Measurements from ENCODE around the gene CALR. TPM values are rescaled to one million over a fixed set of nuclear protein-coding genes. Genes with fewer than 3 reads are reported as not detected.

CALR gene
- total RNA-seq, 2 donors from 2014 or later, result 873 to 1,303 TPM

DNA sequence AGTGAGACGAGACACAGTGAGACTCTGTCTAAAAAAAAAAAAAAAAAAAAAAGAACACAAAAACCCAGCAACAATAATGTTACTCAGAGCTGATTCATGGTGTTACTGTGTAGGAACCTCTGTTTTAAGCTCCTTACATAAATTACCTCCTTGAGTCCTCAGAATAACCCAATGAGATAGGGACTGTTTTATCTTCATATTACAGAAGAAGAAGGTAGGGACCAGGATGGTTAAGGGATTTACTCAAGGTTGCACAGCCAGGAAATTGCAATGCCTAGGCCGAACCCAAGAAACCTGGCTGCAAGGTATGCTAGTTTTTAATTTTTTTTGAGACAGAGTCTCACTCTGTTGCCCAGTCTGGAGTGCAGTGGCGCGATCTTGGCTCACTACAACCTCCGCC, 29.5 kb downstream of the CALR start:
- Mint-ChIP-seq H3K36me3 (ENCODE audit: low read depth) (no peaks in the 10 kb centered on the region), H3K9me3 (no peaks in the 10 kb centered on the region), H3K27me3 (ENCODE audit: insufficient read depth) (peaks cover 6% of the 10 kb centered on the region), H3K4me3 (no peak overlapping the region), H3K4me1 (peaks cover 4% of the 10 kb centered on the region), H3K27ac (no peak overlapping the region)
- H3K9ac ChIP-seq (ENCODE audit: extremely low read depth, low read length, poor library complexity, severe bottlenecking), result no peak overlapping the region
- no peak overlapping the region for H3K4me3 ChIP-seq (ENCODE audit: low read length)
- H3K36me3 ChIP-seq (ENCODE audit: control insufficient read depth, insufficient read depth, low read length), result no peaks in the 10 kb centered on the region
- WGBS, 2 experiments (ENCODE audit: insufficient coverage in 1 of 2, insufficient read length in 1 of 2), result 95 to 96% methylated on average over 4 to 5 of the region's 5 CpGs
- H3K27me3 ChIP-seq (ENCODE audit: control insufficient read depth, insufficient read depth, low read length, poor library complexity, severe bottlenecking), result no peaks in the 10 kb centered on the region
- DNase-seq, result no peak
- H3K9me3 ChIP-seq (ENCODE audit: control insufficient read depth, low read length), result no peaks in the 10 kb centered on the region
- H3K4me1 ChIP-seq (ENCODE audit: control insufficient read depth, insufficient read depth, low read length), result no peaks in the 10 kb centered on the region
- TF ChIP-seq CTCF (conservative IDR thresholded peaks at IDR 0.05), result no peak
- H3K27ac ChIP-seq (ENCODE audit: low read depth, low read length), result no peak overlapping the region

- H3K27me3 Mint-ChIP-seq (ENCODE audit: insufficient read depth), result peaks cover 6% of the 10 kb centered on the region
- Histone ChIP-seq H3K9ac (ENCODE audit: extremely low read depth, low read length, poor library complexity, severe bottlenecking) (no peak within 1 kb of the TSS), H3K9me3 (ENCODE audit: control insufficient read depth, low read length) (no peaks in the 10 kb centered on the region), H3K27me3 (ENCODE audit: control insufficient read depth, insufficient read depth, low read length, poor library complexity, severe bottlenecking) (no peaks in the 10 kb centered on the region), H3K4me1 (ENCODE audit: control insufficient read depth, insufficient read depth, low read length) (no peaks in the 10 kb centered on the region), H3K27ac (ENCODE audit: low read depth, low read length) (no peak within 1 kb of the TSS), H3K4me3 (ENCODE audit: low read length) (no peak within 1 kb of the TSS), H3K36me3 (ENCODE audit: control insufficient read depth, insufficient read depth, low read length) (no peaks in the 10 kb centered on the region)
- H3K4me3 Mint-ChIP-seq, result no peak within 1 kb of the TSS
- TF ChIP-seq CTCF (conservative IDR thresholded peaks at IDR 0.05), result no peak
- no peaks in the 10 kb centered on the region for H3K9me3 Mint-ChIP-seq
- peaks cover 4% of the 10 kb centered on the region for H3K4me1 Mint-ChIP-seq
- no peaks in the 10 kb centered on the region for H3K36me3 Mint-ChIP-seq (ENCODE audit: low read depth)
- 78% methylated on average over 10 to 14 of the region's 14 CpGs for WGBS, 2 experiments (ENCODE audit: insufficient coverage in 1 of 2, insufficient read length in 1 of 2)
- DNase-seq, result no peak
- no peak within 1 kb of the TSS for H3K27ac Mint-ChIP-seq
Measured at GRCh38 chr19:12969292-12969988, 31.0 kb downstream of the CALR start, which contains the start of gene DAND5. DAND5 (plus strand) TSS chr19:12969576; CDS start chr19:12969661, 85 bp downstream.

DNA sequence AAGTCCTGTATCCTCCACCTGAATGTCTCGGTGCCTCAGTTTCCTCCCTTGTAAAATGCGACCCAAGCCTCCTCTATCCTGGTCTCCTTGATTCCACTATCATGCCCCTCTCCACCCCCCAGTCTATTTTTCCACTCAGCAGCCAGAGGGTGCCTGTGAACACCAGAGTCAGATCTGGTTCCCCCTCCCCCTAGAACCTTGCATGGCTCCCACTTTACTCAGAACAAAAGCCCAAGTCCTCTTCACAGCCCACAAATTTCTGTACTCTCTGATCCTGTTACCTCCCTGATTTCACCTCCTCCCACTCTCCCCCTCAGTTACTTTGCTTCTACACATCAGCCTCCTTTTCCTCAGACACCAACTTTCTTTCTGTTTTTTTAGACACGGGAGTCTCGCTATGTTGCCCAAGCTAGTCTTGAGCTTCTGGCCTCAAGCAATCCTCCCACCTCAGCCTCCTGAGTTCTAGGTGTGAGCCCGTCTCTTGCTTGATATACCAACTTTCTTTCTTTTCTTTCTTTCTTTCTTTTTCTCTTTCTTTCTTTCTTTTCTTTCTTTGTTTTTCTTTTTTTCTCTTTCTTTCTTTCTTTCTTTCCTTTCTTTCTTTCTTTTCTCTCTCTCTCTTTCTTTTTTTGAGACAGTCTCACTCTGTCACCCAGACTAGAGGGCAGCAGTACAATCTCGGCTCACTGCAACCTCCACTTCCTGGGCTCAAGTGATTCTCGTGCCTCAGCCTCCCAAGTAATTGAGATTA, 31.8 kb downstream of the CALR start:
- Mint-ChIP-seq H3K36me3 (ENCODE audit: low read depth) (no peaks in the 10 kb centered on the region), H3K4me3 (no peak overlapping the region), H3K9me3 (no peaks in the 10 kb centered on the region), H3K27ac (no peak overlapping the region), H3K4me1 (peaks cover 2% of the 10 kb centered on the region), H3K27me3 (ENCODE audit: insufficient read depth) (peaks cover 6% of the 10 kb centered on the region)
- no peak for TF ChIP-seq CTCF (conservative IDR thresholded peaks at IDR 0.05)
- no peak for DNase-seq
- H3K36me3 ChIP-seq (ENCODE audit: control insufficient read depth, insufficient read depth, low read length), result no peaks in the 10 kb centered on the region
- 94 to 97% methylated on average over 7 of the region's 7 CpGs for WGBS, 2 experiments (ENCODE audit: insufficient coverage in 1 of 2, insufficient read length in 1 of 2)
- no peak overlapping the region for H3K4me3 ChIP-seq (ENCODE audit: low read length)
- H3K9me3 ChIP-seq (ENCODE audit: control insufficient read depth, low read length), result no peaks in the 10 kb centered on the region
- H3K4me1 ChIP-seq (ENCODE audit: control insufficient read depth, insufficient read depth, low read length), result no peaks in the 10 kb centered on the region
- no peaks in the 10 kb centered on the region for H3K27me3 ChIP-seq (ENCODE audit: control insufficient read depth, insufficient read depth, low read length, poor library complexity, severe bottlenecking)
- H3K27ac ChIP-seq (ENCODE audit: low read depth, low read length), result no peak overlapping the region
- no peak overlapping the region for H3K9ac ChIP-seq (ENCODE audit: extremely low read depth, low read length, poor library complexity, severe bottlenecking)

Data from endodermal cell (in vitro differentiated cells).